LNCAP (cell line): ENCODE data around the gene UQCC2.

Experiments used
- CTCF ChIP-seq: fragments of 450-650 bp; IDR thresholded peaks from 2 replicates; pipeline ENCODE4 v1.5.1; 2017; ENCODE audit warnings: mild to moderate bottlenecking

The UQCC2 gene

GRCh38 chr6:33755070-33755869 lies 43.8 kb upstream of the UQCC2 start:
- TF ChIP-seq CTCF, result no peak

- TF ChIP-seq CTCF, result no peak
Measured at GRCh38 chr6:33754222-33754621, 42.7 kb upstream of the UQCC2 start.

- no peak for TF ChIP-seq CTCF
Measured at GRCh38 chr6:33752646-33753015, 41.1 kb upstream of the UQCC2 start.

- no peak for TF ChIP-seq CTCF
Measured at GRCh38 chr6:33751771-33752645, 40.5 kb upstream of the UQCC2 start.

- TF ChIP-seq CTCF, result no peak
Measured at GRCh38 chr6:33750244-33750991, 38.9 kb upstream of the UQCC2 start.

GRCh38 chr6:33749401-33749800 lies 37.9 kb upstream of the UQCC2 start:
- no peak for TF ChIP-seq CTCF

- no peak for TF ChIP-seq CTCF
Measured at GRCh38 chr6:33748841-33749240, 37.3 kb upstream of the UQCC2 start.
